Measurements from ENCODE around the gene HBZ. TPM values are rescaled to one million over a fixed set of nuclear protein-coding genes. Genes with fewer than 3 reads are reported as not detected.
A peak's percentile ranks its signal among the peaks of the same experiment; 100 is the strongest.

The HBZ gene
- total and polyA plus RNA-seq, 9 of the 15 experiments (the other 6 are each of a cell fraction or from before 2014, with no cell fraction given): 58.0 to 610 (median 113) TPM

DNA sequence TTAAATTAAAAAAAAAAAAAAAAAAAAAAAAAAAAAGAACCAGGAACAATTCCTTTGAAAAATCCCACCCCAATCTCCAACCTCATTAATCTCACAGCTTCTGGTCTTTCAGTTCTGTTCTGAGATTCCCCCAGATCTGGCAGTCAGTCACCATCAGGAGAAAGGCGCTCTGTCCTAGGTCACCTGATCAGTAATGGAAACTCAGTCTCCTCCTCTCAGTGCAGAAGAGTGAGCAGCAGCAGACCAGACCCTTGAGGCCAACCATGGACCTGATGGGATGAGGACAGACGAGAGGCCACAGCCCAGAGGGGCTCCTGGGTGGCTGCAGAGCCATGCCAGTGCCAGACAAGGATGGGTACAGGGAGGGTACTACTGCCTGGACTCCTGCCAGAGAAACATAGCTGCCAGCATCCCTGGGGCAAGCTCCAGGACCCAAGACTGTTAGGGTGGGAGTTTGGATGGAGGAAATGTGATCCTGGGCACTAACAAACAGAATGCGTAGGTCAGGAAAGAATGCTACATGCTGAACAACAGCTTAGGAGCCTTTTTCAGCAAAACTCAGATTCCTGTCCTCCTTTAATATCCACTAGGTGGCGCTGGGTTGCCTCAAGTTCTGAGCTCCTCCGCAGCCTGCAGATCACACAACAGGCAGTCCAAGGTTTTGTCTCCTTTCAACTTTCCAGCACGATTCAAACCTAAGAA lies 45.7 kb upstream of the HBZ start (continued):
- TF ChIP-seq ZNF445 (CRISPR knock-in tag; IDR thresholded peaks at IDR 0.05; ENCODE audit: low read depth) (no peak), RAD21 (CRISPR knock-in tag; conservative IDR thresholded peaks at IDR 0.05 in 1 of 2, IDR thresholded peaks at IDR 0.05 in 1 of 2) (peak; percentile 87 to 95), PCBP2 (IDR thresholded peaks at IDR 0.05; ENCODE audit: low read depth, low read length, poor library complexity, severe bottlenecking) (no peak), TRIM28 (IDR thresholded peaks at IDR 0.05) (no peak), CBX3 (IDR thresholded peaks at IDR 0.05; ENCODE audit: borderline replicate concordance in 1 of 2, low read length in 2 of 2) (0 out of 3 replicates have a peak, but pooled peaks of 1 of the 2 experiments have one; percentile 16), PHB2 (IDR thresholded peaks at IDR 0.05; ENCODE audit: low read depth) (no peak), MYC (IDR thresholded peaks at IDR 0.05; ENCODE audit: low read depth, low read length) (peak; percentile 29; the same call in 1 of the 2 replicates), MYC (CRISPR knock-in tag; IDR thresholded peaks at IDR 0.05; ENCODE audit: borderline replicate concordance, low read depth) (no peak), GABPA (tag; conservative IDR thresholded peaks at IDR 0.05; ENCODE audit: low read depth) (no peak), SMARCB1 (IDR thresholded peaks at IDR 0.05; ENCODE audit: insufficient read length, low read depth) (no peak), ZNF668 (CRISPR knock-in tag; IDR thresholded peaks at IDR 0.05) (no peak), ZNF263 (CRISPR knock-in tag; IDR thresholded peaks at IDR 0.05; ENCODE audit: borderline replicate concordance) (peak; percentile 32; the same call in 1 of the 2 replicates), CC2D1A (IDR thresholded peaks at IDR 0.05) (peak; percentile 53; the same call in 1 of the 2 replicates), SP1 (CRISPR knock-in tag; IDR thresholded peaks at IDR 0.05) (0 out of 2 replicates have a peak, but pooled peaks have one; percentile 22), SUPT5H (IDR thresholded peaks at IDR 0.05) (no peak), GABPB1 (CRISPR knock-in tag; IDR thresholded peaks at IDR 0.05) (no peak), ZNF24 (IDR thresholded peaks at IDR 0.05) (no peak), DACH1 (IDR thresholded peaks at IDR 0.05; ENCODE audit: partially characterized antibody) (no peak), ZKSCAN3 (CRISPR knock-in tag; IDR thresholded peaks at IDR 0.05) (no peak), KDM5B (IDR thresholded peaks at IDR 0.05; ENCODE audit: insufficient replicate concordance, low read depth, low read length) (no peak), FIP1L1 (IDR thresholded peaks at IDR 0.05; ENCODE audit: low read depth, low read length, poor library complexity, severe bottlenecking) (no peak)
- TF ChIP-seq, protein P1, sequence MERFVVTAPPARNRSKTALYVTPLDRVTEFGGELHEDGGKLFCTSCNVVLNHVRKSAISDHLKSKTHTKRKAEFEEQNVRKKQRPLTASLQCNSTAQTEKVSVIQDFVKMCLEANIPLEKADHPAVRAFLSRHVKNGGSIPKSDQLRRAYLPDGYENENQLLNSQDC (CRISPR knock-in tag; IDR thresholded peaks at IDR 0.05): no peak
- TF ChIP-seq, protein P2, sequence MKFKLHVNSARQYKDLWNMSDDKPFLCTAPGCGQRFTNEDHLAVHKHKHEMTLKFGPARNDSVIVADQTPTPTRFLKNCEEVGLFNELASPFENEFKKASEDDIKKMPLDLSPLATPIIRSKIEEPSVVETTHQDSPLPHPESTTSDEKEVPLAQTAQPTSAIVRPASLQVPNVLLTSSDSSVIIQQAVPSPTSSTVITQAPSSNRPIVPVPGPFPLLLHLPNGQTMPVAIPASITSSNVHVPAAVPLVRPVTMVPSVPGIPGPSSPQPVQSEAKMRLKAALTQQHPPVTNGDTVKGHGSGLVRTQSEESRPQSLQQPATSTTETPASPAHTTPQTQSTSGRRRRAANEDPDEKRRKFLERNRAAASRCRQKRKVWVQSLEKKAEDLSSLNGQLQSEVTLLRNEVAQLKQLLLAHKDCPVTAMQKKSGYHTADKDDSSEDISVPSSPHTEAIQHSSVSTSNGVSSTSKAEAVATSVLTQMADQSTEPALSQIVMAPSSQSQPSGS (CRISPR knock-in tag; IDR thresholded peaks at IDR 0.05): no peak
- TF ChIP-seq, protein P3, sequence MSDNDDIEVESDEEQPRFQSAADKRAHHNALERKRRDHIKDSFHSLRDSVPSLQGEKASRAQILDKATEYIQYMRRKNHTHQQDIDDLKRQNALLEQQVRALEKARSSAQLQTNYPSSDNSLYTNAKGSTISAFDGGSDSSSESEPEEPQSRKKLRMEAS (CRISPR knock-in tag; IDR thresholded peaks at IDR 0.05): peak; percentile 41; the same call in 1 of the 2 replicates
